NCI-H1417 treated with DMSO at 0.1 percent for 48 hours (cell line): ENCODE measurements around the gene FAM32A.

Source experiments
- DNase-seq: peaks from one replicate; lab custom pipeline; 2025; lab: John Stamatoyannopoulos, UW

Gene FAM32A

DNA sequence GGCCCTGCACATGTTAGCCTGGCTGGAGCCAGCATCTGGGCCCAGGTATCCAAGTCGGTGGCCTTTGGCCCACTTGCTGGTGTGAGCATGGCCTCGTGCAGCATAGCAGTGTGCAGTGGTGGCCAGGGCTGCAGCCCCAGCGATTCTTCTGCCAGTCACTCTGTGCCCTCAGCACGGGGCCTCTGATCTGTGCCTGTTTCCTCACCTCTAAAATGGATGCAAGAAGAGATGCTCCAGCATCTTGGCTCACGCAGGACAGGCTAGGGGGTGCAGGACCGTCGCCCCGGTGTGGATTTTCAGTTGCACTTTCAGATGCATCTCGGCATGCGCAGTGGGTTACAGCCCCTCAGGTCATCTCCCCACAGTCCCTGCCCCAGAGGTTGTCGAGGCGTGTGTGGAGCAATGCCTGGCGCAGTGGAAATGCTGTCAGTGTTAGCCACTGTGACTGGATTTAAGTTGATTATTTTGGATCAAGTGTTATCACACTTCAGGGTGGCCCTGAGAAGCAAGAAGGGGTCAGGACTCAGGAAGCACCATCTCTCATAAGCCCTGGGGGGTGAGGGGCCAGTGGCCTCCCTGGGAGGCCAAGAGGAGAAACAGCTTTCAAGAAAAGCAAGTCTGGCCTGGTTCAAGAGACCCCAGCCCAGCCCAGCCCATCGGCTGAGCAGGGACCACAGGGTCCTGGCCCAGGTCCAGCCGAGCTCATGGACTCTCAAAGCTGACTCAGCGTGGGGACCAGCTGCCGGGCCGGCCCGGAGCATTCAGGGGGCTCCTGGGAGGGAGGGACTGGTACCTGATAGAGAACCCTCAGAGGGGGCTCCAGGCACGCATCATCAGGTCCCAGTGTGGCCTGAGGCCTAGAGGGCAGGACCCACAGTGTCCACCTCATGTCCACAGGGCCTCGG is 40.3 kb downstream of the FAM32A start:
- DNase-seq = no peak

DNA sequence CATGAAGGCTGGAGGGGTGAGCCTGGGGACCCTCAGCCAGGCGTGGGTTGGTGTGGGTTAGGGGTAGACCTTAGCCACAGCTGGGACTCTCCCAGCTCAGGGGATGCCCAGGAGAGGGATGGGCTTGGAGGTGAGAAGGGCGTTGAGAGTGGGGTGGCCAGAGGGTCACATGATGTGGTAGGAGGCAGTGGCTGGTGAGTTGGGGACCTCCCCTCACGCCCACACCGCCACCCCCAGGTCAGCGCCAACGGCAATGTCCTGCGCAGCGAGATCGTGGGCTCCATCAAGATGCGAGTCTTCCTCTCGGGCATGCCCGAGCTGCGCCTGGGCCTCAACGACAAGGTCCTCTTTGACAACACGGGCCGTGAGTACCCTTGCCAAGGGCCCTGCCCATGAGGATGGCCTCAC is 41.0 kb downstream of the FAM32A start:
- no peak for DNase-seq

DNA sequence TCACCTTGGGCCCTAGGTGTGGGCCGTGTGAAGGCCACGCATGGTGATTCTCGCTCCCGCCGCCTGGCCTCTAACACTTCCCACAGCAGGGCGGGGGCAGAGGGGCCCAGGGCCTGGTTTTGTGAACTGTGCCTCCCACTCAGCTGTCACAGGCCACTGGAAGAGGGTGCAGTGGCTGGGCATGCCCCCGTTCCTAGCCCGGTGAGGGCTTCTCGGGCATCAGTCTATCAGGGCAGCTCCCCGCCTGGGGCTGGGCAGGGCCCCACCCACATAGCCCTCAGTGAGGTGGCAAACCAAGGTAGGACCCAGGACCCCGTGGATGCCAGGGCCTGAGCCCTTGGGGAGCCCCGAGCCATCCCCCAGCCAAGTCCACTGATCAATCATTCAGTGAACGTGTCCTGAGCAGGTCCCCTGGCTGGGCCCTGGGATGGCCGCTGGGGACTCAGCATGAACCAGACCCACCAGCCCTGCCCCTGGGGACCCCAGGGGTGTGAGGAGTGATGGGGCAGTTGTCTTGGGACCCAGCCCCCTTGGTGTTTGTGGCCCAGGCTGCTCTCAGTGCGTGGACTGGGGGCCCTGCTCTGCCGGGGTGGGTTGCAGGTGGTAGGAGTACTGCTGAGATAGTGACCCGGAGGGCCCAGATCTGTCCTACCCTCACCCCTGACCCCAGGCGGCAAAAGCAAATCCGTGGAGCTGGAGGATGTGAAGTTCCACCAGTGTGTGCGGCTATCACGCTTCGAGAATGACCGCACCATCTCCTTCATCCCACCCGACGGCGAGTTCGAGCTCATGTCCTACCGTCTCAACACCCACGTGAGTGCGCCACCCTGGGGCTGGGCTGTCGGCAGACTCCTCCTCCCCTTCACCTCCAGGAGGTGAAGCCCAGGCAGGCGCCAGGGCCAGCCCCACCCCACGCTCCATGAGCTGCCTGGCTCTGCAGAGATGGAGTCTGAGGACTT is 41.9 kb downstream of the FAM32A start:
- no peak for DNase-seq

DNA sequence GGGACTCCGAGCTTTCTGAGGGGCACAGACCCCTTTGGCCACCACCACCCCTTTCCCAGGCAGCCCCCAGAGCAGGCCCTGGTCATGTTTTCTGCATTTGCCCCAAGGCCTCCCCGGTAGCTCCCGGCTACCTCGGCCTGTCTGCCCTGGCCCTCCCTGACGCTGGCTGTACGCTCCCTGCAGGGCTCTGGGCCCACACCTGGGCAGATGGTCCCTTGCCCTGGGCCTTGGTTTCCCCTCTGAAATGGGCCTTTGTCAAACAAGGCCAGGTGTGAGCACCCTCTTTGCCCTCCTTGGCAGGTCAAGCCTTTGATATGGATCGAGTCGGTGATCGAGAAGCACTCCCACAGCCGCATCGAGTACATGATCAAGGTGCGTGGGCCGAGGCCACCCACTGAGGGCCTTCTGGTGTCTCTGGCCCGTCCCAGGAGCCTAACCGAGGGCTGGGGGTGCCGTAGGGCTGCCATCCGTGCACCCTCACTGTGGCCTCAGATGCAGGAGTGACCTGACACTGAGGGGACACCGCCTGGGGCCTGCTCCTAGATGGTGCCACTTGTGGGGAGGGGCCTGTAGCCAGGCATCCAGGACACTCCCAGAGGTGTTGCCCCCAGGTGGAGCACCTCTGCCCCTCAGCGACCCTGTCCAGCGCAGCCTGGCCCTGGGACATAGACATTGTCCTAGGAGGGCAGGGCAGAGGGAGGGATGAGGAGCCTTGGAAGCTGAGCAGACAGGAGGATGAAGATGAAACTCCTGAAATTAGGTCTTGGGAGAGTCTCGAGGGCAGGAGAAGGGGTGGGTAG is 42.8 kb downstream of the FAM32A start:
- no peak for DNase-seq

DNA sequence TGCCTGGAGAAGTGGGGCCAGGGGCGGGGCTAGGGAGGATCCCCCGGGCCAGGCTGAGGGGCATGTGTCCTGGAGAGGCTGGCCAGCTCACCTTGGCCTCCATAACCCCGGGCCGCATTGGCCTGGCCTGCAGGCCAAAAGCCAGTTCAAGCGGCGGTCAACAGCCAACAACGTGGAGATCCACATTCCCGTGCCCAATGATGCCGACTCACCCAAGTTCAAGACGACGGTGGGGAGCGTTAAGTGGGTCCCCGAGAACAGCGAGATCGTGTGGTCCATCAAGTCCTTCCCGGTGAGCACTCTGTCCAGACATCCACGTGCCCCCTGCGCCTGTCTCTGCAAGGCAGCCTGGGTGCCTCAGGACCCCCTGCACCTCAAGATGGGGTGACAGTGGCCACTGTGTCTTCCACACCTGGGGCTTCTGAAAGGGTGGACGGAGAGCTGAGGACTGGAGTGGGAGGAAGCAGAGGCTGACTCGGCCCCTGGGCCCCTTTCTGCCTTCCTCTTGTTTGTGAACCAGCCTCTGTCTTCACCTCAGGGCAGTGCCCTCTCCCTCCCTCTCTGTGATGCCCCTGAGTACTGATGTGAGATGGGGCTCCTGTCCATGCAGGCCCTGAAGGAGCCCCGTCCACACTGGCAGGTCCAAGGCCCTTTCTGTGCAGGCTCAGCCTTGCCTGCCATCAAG is 43.6 kb downstream of the FAM32A start:
- no peak for DNase-seq

- DNase-seq = no peak
Observed at GRCh38 chr19:16229322-16229641, 44.1 kb downstream of the FAM32A start.

DNA sequence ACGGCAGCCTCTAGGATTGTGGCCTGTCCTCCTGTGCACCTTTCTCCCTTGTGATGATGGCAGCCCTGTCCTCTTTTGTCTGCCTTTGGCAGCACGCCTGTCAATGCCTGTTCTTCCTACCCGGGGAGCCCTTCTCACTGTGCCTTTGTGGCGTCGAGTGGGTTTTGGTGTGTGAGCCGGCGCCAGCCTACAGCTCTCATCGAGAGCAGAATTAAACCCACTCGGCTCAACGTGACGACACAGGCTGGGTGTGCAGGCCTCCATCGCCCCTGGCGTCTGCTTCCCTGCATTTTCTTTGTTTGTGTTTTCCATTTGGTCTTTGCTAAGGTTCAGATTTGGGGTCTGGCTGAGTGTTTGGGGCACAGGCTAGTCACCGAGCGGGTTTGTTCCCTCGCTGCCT is 46.9 kb downstream of the FAM32A start:
- no peak for DNase-seq

DNA sequence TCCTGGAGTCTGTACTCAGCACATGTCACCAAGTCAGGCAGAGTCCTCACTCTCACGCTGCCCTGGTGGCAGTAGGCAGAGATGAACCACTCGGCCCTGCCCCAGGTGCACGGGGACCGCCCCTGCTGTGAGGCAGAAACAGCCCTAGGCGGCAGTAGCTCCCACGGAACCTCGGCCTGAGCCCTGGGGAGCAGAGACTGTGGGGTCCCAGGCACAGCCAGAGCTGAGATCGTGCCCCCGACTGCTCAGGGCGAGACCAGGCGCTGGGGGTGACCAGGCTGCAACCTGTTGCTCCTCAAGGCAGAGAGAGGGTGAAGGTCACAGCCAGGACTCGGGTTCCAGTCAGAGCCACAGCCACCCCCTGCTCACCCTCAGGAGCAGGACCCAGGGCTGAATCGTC is 47.4 kb downstream of the FAM32A start:
- no peak for DNase-seq

GRCh38 chr19:16233081-16233776 is 48.0 kb downstream of the FAM32A start:
- no peak for DNase-seq

GRCh38 chr19:16233836-16234551 is 48.8 kb downstream of the FAM32A start:
- DNase-seq = no peak

- no peak for DNase-seq
Observed at GRCh38 chr19:16234552-16235445, 49.6 kb downstream of the FAM32A start.

DNA sequence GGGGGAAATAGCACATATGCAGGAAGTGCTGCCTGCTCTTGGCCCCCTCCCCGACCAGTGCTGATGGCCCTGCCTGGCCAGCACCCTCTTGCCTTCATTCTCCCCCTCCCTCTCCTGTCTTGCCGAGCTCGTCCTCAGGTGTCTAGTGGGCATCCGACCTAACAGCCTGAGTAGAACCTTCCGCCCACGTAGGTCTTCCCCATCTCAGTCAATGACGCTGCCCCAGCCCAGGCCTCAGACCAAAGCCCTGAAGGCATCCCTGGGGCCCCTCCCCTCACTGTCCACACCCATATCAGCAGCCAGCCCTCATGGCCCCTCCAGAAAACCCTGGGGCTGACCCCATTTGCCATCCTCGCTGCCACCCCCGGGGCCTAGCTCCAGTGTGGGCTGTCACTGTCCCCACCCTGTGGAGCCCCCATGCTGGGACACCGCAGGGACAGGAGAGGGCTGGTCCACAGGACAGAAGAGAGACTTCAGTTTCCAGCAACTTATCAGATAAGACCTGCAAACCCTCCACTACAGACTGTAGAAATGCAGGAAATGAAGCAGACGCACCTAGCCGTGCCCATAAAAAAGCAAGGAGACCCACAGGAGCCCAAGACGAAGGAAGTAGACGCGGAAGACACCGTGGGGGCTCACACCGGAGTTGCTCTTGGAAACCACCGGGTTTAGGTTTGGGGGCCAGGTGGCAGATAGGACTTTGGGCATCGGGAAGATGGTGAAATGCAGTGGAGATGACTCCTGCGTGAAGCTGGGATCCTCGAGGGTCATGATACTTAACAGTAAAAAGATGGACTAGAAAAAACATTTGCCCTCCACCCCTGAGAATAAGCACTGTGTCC is 50.8 kb downstream of the FAM32A start:
- no peak for DNase-seq
